Measurements from ENCODE around the gene EID3. TPM values are rescaled to one million over a fixed set of nuclear protein-coding genes. Genes with fewer than 3 reads are reported as not detected.

The EID3 gene
- total and polyA plus RNA-seq, 10 of the 15 experiments (the other 5 are each of a cell fraction or from before 2014, with no cell fraction given), result 0.92 to 7.0 (median 4.3) TPM

- Histone ChIP-seq H3K9ac (ENCODE audit: control insufficient read depth, insufficient read depth, low read length) (no peak overlapping the region), H4K20me1 (ENCODE audit: control insufficient read depth, insufficient read depth) (no peaks in the 10 kb centered on the region), H3K27ac (ENCODE audit: control insufficient read depth, insufficient read depth) (no peak overlapping the region), H3K79me2 (ENCODE audit: control insufficient read depth, insufficient read depth, low read length) (no peaks in the 10 kb centered on the region), H3K4me1 (ENCODE audit: control insufficient read depth, insufficient read depth, low read length) (peaks cover 9% of the 10 kb centered on the region), H3K27me3 (replicated peaks in 1 of 2; ENCODE audit: control insufficient read depth in 2 of 2, insufficient read depth in 2 of 2, low read length in 1 of 2) (no peaks in the 10 kb centered on the region), H3K36me3 (ENCODE audit: control insufficient read depth in 2 of 2, insufficient read depth in 2 of 2, low read length in 1 of 2) (peaks cover 11 to 35% of the 10 kb centered on the region in 2 experiments), H3K9me3 (replicated peaks; ENCODE audit: control insufficient read depth, insufficient read depth, low read length) (no peaks in the 10 kb centered on the region), H2AFZ (ENCODE audit: control insufficient read depth, low read depth, low read length) (no peak overlapping the region), H3K4me3 (no peak overlapping the region), H3K4me2 (ENCODE audit: control insufficient read depth, insufficient read depth) (no peak overlapping the region)
- intact Hi-C loops (cut with micrococcal nuclease; ENCODE audit: unreplicated experiment) (loop anchor here (10.0 kb wide), 2 partner anchors 297 to 467 kb away; partner anchors contain the start of gene GLT8D2), in situ Hi-C loops (cut with MboI) (no loop called here)
- ChIA-PET SMC1A (ENCODE audit: uncharacterized antibody, unreplicated experiment) (interaction anchor here (0.7 to 1.1 kb wide), 4 partner anchors 11 to 62 kb away, joined by 3 read pairs; no protein-coding TSS in a partner anchor), CTCF (interaction anchor here (0.5 to 1.9 kb wide), 4 partner anchors 10 to 259 kb away, joined by 3 to 6 read pairs (median 3); no protein-coding TSS in a partner anchor), RAD21 (ENCODE audit: unreplicated experiment) (interaction anchor here (1.6 kb wide), 1 partner anchor 64 kb away, joined by 6 read pairs; no protein-coding TSS in a partner anchor), POLR2A (interaction anchor here (0.9 kb wide), 1 partner anchor 41 kb away, joined by 3 read pairs; no protein-coding TSS in a partner anchor)
- no peak for FAIRE-seq
- 98% methylated on average over 3 of the region's 3 CpGs for WGBS (ENCODE audit: insufficient coverage, insufficient replicate concordance, low lambda C conversion rate, missing lambda C conversion rate)
- no TSS peak for BruUV-seq (replicated peaks)
- DNase-seq (ENCODE audit: low read depth, low spot score), result no peak
- ATAC-seq, result no peak
- TF ChIP-seq TCF12 (IDR thresholded peaks at IDR 0.05; ENCODE audit: low read depth, low read length) (no peak), ATF3 (IDR thresholded peaks at IDR 0.05; ENCODE audit: borderline replicate concordance, extremely low read depth, low read depth, low read length) (no peak), ZNF384 (IDR thresholded peaks at IDR 0.05; ENCODE audit: borderline replicate concordance, low read depth, low read length) (no peak), TCF7 (IDR thresholded peaks at IDR 0.05; ENCODE audit: borderline replicate concordance) (no peak), RAD51 (IDR thresholded peaks at IDR 0.05) (no peak), BRCA1 (IDR thresholded peaks at IDR 0.05; ENCODE audit: low read depth, low read length) (no peak), RCOR1 (conservative IDR thresholded peaks at IDR 0.05; ENCODE audit: low read depth, low read length) (no peak), ZNF274 (IDR thresholded peaks at IDR 0.05; ENCODE audit: insufficient read depth, insufficient read length) (no peak), MTA2 (IDR thresholded peaks at IDR 0.05; ENCODE audit: low read depth) (no peak), IRF4 (IDR thresholded peaks at IDR 0.05; ENCODE audit: low read depth, low read length) (no peak), ZBTB4 (CRISPR knock-in tag; IDR thresholded peaks at IDR 0.05) (no peak), NFIC (IDR thresholded peaks at IDR 0.05; ENCODE audit: low read depth, low read length) (no peak), ZBED1 (IDR thresholded peaks at IDR 0.05; ENCODE audit: borderline replicate concordance) (no peak), EZH2 (IDR thresholded peaks at IDR 0.05; ENCODE audit: borderline replicate concordance, control insufficient read depth, low read depth, low read length) (no peak), MEF2B (IDR thresholded peaks at IDR 0.05; ENCODE audit: partially characterized antibody, poor library complexity, severe bottlenecking) (no peak), REST (IDR thresholded peaks at IDR 0.05; ENCODE audit: low read depth, low read length) (no peak), CHD1 (IDR thresholded peaks at IDR 0.05; ENCODE audit: low read depth, low read length) (no peak), RELA (IDR thresholded peaks at IDR 0.05; ENCODE audit: borderline replicate concordance, partially characterized antibody) (no peak)
These were observed 48.7 kb downstream of the EID3 start for GRCh38 chr12:104352106-104352713.

Data from GM12878 (cell line).